PFSK-1 (cell line): ENCODE measurements around the gene ZNF536.

Experiments used
- FOXP2 ChIP-seq: optimal IDR thresholded peaks from 2 replicates; pipeline ENCODE3; 2011; ENCODE audit warnings: borderline replicate concordance, control low read depth, inconsistent platforms; ENCODE audit not compliant: insufficient read depth; ENCODE audit errors: extremely low read length, extremely low read depth
- POLR2AphosphoS5 ChIP-seq: IDR thresholded peaks from 2 replicates; pipeline ENCODE4 v1.6.1; 2012; ENCODE audit warnings: low read depth, mild to moderate bottlenecking, control low read depth, low read length, moderate library complexity
- REST ChIP-seq, 2 experiments: IDR thresholded peaks; 2 replicates each; pipeline versions ENCODE4 v1.6.1 to v1.8.0; 2011 to 2012; ENCODE audit warnings: low read depth in 2 of 2, low read length in 2 of 2, control low read depth in 1 of 2, inconsistent platforms in 1 of 2, mild to moderate bottlenecking in 1 of 2, moderate library complexity in 1 of 2; ENCODE audit not compliant: insufficient read depth in 1 of 2
- SIN3A ChIP-seq: IDR thresholded peaks from 2 replicates; pipeline ENCODE4 v1.6.1; 2012; ENCODE audit warnings: mild to moderate bottlenecking, low read length, moderate library complexity, borderline replicate concordance; ENCODE audit not compliant: insufficient read depth
- TAF1 ChIP-seq: IDR thresholded peaks from 2 replicates; pipeline ENCODE4 v1.6.1; 2012; ENCODE audit warnings: low read length, control low read depth, borderline replicate concordance; ENCODE audit not compliant: insufficient read depth

Gene ZNF536

GRCh38 chr19:30419568-30420180 lies 47.5 kb downstream of the ZNF536 start:
- TF ChIP-seq SIN3A: no peak
- TF ChIP-seq FOXP2: no peak
- TF ChIP-seq TAF1: no peak
- TF ChIP-seq REST (IDR thresholded peaks at IDR 0.05; ENCODE audit: insufficient read depth in 1 of 2, low read depth in 2 of 2, low read length in 2 of 2): no peak
- no peak for TF ChIP-seq POLR2AphosphoS5

- no peak for TF ChIP-seq FOXP2
- no peak for TF ChIP-seq REST (IDR thresholded peaks at IDR 0.05; ENCODE audit: insufficient read depth in 1 of 2, low read depth in 2 of 2, low read length in 2 of 2)
- no peak for TF ChIP-seq TAF1
- no peak for TF ChIP-seq POLR2AphosphoS5
- TF ChIP-seq SIN3A: no peak
Measured at GRCh38 chr19:30420316-30420715, 48.1 kb downstream of the ZNF536 start.

GRCh38 chr19:30420881-30421280 lies 48.7 kb downstream of the ZNF536 start:
- no peak for TF ChIP-seq REST (IDR thresholded peaks at IDR 0.05; ENCODE audit: insufficient read depth in 1 of 2, low read depth in 2 of 2, low read length in 2 of 2)
- TF ChIP-seq FOXP2: no peak
- no peak for TF ChIP-seq POLR2AphosphoS5
- no peak for TF ChIP-seq SIN3A
- TF ChIP-seq TAF1: no peak

GRCh38 chr19:30421571-30421970 lies 49.4 kb downstream of the ZNF536 start:
- TF ChIP-seq POLR2AphosphoS5 (no peak), SIN3A (no peak), TAF1 (no peak), FOXP2 (no peak), REST (IDR thresholded peaks at IDR 0.05; ENCODE audit: insufficient read depth in 1 of 2, low read depth in 2 of 2, low read length in 2 of 2) (no peak)

GRCh38 chr19:30423481-30423880 lies 51.3 kb downstream of the ZNF536 start:
- TF ChIP-seq POLR2AphosphoS5 (no peak), FOXP2 (no peak), REST (IDR thresholded peaks at IDR 0.05; ENCODE audit: insufficient read depth in 1 of 2, low read depth in 2 of 2, low read length in 2 of 2) (no peak), TAF1 (no peak), SIN3A (no peak)
